Eye (tissue), 1 donor: ENCODE data around the gene LGI2.
"Not testable (repeated sequence)": the region's sequence is repeated elsewhere in the genome, so short reads cannot be mapped to it uniquely, and the experiment has no call there.

Experiments used
- DNase-seq: peaks from one replicate; pipeline ENCODE4 v3.0.0-alpha.2; 2015

Gene LGI2, protein sequence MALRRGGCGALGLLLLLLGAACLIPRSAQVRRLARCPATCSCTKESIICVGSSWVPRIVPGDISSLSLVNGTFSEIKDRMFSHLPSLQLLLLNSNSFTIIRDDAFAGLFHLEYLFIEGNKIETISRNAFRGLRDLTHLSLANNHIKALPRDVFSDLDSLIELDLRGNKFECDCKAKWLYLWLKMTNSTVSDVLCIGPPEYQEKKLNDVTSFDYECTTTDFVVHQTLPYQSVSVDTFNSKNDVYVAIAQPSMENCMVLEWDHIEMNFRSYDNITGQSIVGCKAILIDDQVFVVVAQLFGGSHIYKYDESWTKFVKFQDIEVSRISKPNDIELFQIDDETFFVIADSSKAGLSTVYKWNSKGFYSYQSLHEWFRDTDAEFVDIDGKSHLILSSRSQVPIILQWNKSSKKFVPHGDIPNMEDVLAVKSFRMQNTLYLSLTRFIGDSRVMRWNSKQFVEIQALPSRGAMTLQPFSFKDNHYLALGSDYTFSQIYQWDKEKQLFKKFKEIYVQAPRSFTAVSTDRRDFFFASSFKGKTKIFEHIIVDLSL

DNA sequence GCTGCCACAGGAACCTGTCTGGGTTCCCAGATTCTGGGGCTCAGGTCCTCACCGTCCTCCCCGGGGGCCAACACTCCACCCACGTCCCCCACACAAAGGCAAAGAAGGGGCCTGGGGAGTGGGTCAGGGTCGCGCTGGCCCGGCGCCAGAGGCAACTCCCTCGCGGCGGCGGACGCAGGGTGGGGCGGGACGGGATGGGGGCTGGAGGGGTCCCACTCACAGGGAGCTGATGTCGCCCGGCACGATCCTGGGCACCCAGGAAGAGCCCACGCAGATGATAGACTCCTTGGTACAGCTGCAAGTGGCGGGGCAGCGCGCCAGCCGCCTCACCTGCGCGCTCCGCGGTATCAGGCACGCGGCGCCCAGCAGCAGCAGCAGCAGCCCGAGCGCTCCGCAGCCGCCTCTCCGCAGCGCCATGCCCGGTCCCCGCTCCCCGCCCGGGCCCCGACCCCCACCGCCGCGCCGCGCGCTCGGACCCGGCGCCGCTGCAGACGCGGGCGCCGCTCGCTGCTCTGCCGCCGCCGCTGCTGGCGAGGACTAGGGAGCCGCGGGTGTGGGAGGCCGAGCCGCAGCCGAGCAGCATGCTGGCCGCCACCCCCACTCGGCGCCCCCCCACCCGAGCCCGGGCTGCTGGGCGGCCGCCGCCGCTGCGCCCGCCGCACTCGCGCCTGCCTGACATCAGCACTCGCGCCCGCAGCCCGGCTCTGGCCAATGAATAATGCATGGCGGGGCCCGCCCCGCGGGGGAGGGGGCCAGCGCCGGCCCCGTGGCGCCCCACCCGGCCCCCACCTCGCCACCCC, at the start of gene LGI2:
TSS of gene LGI2 (minus strand) at position 670 of the 800 bp plus-strand sequence. CDS start at position 417, 253 bp downstream.
- peak; percentile 63 for DNase-seq

DNA sequence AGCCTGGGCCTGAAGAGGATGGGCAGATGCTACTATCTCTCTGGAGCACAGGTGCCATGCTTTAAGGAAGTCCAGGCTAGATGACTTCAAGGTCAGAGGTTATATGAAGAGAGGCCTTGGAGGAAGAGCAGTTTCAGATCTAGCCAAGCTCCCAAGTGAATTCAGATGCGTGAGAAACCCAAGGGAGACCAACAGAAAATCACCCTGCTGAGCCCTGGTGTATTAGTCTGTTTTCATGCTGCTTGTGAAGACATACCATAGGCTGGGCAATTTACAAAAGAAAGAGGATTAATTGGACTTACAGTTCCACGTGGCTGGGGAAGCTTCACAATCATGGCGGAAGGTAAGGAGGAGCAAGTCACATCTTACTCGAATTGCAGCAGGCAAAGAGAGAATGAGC, 47.8 kb upstream of the LGI2 start:
- DNase-seq = no peak

DNA sequence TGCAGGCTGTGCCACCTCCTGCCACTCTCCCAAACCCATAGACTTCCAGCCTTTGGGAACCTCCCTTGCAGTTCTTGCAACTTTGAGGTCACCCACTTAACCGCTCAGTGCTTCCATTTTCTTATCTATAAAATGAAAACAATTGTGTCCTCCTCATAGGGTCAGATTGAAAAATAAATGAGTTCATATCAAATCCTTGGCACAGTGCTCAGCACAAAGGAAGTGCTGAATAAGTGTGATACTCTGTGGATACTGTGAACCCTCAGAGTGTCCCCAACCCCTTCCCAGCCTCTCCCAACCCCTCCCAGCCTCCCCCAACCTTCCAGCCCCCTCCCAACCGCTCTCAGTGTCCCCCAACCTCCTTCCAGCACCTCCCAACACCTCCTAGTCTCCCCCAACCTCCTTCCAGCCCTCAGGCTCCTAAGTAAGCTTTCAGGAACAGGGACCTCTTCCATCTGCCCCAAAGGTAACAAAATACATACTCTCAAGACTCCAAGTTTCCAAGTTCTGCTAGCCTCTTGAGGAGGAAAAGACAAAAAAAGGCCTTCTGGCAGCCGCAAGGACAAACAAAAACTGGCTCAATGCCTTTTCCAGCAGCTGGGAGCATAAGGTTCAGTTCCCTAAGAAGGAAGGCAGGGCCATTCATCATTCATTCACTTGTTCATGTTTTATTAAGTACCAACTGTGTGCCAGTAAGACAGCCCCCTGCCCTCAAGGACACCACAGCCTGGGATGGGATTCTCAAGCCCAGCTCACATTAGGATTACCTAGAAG, 46.1 kb upstream of the LGI2 start:
- DNase-seq = no peak

DNA sequence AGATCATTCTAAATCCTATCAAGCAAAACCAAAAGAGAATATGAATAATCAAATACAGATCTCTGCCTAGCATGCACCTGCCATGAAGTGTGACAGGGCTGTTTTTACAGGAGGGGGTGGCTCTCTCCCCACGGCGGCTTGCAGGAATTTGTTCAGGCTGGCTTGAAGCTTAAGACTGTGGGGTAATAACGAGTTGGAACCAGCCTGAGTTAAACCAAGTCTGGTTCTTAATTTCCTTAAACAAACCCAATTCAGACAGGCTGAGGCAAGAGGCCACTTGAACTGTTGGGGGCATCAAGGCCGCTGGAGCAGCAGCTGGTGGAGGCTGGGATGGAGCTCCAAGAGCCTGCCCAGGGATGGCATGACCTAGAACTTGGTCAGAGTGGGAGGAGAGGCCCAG, 45.1 kb upstream of the LGI2 start:
- peak; percentile 30 for DNase-seq

DNA sequence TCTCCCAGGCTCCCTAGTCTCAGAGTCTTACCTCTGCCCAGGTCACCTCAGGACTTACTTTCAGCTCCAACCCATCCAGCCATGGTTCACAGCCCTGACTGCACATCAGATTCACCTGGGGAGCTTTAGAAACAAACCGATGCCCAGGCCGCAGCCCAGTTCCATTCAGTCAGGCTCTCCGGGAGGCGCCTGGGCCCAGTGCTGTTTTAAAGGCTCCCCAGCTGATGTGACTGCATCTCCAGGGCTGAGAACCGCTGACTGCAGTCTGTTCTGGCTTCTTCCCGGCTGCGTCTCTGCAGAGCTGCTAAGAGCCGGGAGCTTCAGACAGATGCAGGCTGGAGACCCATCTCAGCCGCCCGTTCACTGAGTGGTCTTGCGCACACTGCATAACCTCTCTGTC, 44.4 kb upstream of the LGI2 start:
- no peak for DNase-seq

DNA sequence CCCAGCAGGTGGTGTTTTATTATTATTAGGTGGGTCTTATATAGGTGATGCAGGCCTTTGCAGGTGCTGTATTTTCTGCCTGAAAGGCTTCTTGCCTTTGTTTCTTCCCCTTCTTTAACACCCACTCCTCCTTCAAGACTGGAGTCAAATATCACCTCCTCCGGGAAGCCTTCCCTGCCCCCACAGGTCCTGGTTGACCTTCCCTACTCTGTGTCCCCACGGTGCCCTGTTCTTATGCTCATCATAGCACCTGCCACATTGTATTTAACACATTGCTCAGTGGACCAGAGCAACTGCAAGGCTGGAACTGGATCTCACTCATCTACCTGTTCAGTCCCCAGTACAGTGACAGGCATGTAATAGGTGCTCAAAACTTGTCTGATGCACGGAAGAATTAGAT, 39.8 kb upstream of the LGI2 start:
- peak; percentile 52 for DNase-seq

DNA sequence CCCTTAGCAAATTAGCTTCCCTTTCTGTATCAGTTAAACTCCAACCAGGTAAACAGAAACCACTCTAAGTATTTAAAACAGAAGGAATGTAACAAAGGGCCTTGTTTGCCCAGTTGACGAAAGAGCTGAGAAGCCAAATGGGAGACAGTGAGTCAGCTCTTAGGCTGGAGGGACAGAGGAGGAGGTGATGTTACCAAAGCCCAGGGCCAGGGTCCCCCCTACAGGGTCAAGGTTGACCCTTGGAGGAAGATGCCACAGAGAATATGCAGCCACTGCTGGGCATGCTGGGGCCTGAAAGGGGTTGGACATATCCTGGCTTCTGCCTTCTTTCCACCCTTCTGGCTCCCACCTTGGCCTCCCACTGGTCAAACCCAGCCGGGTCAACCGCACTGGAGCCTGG, 38.3 kb upstream of the LGI2 start:
- DNase-seq = no peak

DNA sequence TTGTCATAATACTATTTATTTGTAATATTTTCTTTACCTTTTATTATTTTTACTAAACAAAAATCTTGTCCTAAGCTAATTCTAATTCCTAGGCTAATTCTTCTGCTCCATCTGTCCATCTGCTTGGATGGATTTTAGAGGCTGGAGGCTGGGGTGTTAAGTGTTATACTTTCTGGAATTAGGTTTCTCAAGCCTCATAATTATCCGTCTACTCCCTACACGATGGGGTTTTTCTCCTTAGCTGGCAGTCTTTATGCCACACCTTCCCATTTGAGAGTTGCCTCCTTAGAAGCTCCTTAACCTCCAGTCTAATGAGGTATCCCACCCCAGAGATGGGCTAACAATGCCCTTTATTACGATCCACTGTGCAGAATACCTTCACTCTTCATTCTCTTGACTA, 37.6 kb upstream of the LGI2 start:
- no peak for DNase-seq

DNA sequence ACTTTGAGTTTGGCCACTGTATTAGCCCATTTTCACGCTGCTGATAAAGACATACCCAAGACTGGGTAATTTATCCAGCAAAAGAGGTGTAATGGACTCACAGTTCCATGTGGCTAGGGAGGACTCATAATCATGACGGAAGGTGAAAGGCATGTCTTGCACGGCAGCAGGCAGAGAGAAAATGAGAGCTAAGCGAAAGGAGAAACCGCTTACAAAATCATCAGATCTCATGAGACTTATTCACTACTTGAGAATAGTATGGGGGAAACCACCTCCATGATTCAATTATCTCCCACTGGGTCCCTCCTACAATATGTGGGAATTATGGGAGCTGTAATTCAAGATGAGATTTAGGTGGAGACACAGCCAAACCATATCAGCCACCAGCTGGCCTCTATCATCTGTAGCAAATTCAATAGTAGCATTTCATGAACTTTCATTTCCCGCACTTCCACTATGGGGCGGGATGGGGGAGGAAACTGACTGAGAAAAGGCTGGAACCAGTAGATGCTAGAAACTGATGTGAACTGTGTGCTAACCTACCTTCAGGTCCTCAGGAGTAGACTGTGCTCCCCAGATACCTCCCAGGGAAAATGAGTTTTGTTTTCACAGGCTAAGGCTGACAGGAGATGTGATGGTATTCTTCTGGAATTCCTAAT, 35.3 kb upstream of the LGI2 start:
- no peak for DNase-seq

DNA sequence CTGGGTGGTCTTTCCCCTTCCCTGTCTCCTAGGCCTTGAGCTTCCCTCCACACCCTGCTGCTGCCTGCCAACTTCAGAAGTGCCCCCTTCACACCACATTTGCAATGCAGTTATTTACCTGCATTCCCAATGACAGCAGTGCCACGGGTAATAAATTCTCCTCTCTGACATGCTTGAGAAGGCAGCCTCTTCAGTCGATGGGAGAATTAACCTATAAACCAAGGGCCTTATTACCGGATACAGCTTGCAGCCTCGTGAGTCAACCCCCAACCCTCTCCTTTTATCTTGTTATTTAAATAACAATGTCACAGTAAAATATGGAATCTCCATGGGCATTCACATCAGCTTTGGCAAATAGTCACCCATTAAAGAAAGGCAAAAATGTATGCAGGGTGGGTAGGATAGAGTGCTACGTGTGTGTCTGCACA, 34.7 kb upstream of the LGI2 start:
- DNase-seq = no peak

DNA sequence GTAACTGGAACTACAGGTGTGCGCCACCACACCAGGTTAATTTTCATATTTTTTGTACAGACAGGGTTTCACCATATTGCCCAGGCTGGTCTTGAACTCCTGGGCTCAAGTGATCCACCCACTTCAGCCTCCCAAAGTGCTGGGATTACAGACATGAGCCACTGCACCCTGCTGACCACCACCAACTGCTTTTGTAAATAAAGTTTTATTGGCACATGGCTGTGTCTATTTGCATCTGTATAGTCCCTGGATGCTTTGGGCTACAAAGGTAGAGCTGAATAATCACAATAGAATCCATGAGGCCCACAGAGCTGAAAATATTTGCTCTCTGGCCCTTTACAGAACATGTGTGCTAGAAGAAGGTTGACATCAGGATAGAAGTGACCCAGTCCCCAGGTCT, 33.7 kb upstream of the LGI2 start:
- not testable (repeated sequence) for DNase-seq

DNA sequence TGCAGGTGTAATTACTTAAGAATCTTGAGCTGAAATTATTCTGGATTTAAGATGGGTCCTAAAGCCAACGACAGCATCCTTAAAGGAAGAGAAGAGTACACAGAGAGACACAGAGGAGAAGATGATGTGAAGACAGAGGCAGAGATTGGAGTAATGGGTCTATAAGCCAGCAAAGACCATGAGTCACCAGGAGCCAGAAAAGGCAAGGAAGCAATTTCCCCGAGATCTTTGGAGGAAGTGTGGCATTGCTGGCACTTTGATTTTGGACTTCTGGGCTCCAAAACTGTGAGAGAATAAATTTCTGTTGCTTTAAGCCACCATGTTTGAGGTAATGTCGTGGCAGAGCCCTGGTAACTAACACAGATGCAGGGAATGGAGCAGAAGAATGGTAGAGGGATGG, 32.4 kb upstream of the LGI2 start:
- no peak for DNase-seq

DNA sequence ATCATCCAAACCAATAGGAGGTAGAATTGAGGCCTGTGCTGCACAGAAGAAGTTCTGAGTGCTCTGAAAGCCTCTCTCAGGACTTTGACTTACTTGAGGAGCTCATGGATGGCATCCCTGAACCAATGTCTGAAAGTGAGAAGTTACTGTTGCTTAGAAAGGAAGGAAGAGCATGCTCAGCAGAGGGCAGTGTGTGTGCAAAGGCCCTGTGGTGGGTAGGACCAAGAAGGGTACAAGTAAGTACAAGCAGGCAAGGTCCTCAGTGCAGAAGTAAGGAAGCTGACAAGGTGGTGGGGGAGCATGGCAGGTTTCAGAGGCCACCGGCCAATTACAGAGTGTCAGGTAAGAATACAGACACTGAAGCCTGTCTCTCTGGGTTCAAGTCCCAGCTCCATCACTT, 31.4 kb upstream of the LGI2 start:
- no peak for DNase-seq

DNA sequence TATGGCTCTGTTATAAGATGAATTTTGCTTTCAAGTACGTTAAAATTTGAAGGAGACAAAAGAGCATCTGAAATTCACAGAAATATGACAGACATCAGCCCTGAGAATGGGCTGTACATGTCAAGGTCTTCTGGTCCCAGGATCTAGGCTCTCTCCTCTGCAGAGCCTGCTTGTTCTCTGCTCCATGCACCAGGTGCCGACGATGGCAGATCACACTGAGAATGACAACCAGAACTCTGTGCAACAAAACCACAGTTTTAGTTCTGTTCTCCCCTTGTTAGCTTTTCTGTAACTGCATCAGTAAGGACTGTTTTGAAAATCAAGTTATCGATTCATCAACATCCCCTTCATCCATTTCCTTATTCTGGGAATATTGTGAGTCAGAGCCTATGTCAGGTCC, 30.9 kb upstream of the LGI2 start:
- DNase-seq = no peak

DNA sequence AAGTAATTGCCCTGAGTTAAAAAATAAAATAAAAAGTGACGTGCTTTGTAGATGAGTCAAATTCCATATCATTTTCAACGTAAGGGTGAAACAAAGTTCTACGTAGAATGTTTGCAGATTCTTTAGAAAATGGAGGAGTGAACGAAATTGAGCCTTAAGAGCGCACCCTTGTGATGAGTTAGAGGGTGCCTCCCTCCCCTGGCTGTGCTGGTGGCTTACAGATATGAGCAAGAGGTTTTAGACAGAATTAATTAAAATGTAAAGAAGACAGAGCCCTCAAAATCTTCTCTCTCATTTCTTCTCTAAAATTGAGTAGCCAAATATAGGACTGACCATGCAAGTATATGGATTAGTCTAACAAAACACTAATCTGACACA, 30.2 kb upstream of the LGI2 start:
- no peak for DNase-seq

DNA sequence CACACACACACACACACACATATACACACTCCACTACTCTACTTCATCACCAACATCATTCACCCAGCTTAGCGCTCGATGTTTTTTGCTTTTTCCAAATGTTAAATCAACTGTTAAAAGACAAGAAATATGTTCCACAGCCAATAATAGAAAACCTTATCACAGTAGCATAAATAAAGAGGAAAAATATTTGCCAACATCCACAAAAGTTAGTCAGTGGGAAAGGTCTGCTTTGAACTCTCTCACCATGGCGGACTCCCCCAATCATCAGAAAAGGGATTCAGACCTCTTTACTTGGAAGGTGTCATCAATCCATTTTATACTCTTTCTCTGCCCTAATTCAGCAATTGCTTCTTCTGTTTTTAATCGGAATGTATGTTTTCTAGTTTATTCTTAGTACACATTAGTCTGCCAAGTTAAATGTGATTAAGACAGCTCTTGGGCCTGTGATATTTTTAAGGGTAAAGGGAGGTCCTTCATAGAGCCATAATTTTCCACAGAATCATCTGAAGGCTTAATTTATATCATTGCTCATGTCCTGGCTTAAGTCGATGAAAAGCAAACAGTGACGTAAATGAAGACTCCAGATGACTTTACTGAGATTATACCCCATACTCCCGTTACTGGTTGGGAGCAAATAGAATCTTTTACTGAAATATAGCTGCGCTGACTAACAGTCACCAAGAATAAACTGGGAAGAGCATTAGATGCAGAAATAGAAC, 29.7 kb upstream of the LGI2 start:
- no peak for DNase-seq

DNA sequence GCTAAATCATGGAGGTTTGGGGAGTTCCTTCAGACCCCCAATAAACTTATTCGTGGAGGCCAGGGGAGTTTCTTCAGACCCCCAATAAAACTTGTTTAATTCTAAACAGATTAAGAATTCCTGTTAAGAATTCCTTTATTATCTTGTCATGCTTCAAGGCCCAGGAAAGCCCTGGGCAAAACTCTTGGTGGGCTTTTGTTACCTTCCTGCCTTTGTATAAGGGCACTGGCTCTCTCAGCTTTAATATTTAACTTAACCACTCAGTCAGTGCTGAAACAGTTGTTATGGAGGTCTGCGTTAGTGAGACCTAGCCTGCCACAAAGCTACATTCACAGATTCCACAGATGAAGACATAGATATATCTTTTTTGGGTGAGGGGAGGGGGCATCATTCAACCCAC, 29.0 kb upstream of the LGI2 start:
- DNase-seq = no peak

DNA sequence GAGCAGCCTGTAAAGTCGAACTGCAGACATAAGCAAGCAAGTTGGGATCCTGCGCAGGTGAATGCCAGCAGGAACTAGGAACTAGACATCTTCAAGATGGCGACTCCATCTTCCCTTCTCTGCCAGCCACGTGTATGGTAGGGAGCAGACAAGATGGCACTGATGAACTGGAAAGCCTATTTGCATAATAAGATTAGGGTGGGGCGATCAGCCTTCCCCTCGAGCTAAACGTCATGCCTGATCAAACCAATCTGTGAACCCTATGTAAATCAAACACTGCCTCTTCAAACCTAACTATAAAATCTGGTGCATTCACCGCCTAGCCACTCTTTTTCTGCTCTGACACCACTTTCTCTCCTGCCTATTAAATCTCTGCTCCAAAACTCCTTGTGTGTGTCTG, 28.1 kb upstream of the LGI2 start:
- no peak for DNase-seq

DNA sequence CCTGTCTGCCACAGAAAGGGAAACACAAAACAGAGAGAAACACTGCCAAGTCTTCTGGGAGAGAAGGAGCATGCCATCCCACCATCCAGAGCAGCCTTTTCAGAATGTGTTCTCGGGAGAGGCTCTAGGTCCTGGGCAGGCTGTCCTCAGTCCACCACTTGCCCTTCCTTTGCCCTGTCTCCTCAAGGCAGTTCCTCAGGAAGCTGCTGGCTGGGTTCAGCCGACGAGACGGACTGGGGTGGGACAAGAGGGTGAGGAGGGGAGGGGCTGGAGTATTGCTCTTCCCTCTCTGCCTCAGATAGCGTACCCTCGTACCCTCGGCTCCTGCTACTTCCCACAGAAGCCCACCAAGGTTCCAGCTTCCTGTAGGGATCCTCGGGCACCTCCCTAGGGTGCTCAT, 26.6 kb upstream of the LGI2 start:
- DNase-seq = no peak

DNA sequence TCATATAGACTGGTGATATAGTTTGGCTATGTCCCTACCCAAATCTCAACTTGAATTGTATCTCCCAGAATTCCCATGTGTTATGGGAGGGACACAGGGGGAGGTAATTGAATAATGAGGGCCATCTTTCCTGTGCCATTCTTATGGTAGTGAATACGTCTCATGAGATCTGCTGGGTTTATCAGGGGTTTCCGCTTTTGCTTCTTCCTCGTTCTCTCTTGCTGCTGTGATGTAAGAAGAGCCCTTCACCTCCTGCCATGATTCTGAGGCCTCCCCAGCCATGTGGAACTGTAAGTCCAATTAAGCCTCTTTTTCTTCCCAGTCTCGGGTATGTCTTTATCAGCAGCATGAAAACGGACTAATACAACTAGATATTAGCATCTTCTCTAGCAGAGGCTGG, 21.3 kb upstream of the LGI2 start:
- not testable (repeated sequence) for DNase-seq

DNA sequence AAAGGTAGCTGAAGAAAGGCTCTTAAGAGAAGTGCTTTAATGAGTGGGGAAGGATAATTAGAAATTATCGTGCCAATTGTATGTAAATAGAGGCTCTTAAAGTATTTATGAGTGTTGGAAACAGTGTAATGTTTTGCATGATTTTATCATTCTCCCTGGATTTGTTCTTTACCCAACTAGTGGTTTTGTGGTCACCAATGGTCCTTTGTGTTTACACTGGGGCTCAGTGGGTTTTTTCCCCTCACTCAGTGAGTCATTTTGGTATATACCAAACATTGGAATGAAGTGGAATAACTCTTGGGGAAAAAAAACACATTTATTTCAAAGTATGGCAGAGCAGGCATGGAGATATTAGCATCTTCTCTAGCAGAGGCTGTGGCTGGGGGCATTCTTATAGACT, 20.8 kb upstream of the LGI2 start:
- DNase-seq = no peak
